Endothelial cell of umbilical vein (primary cell): ENCODE data around the gene SENP5.

Experiments
- CTCF ChIP-seq, 2 donors: IDR thresholded peaks; 1 replicate in 1 of 2; 2 replicates in 1 of 2; pipeline ENCODE4 v1.5.1; 2011; ENCODE audit warnings: low read length in 2 of 2, mild to moderate bottlenecking in 2 of 2, moderate library complexity in 2 of 2, control low read depth in 1 of 2, inconsistent platforms in 1 of 2, low read depth in 1 of 2; ENCODE audit not compliant: insufficient read depth in 1 of 2; ENCODE audit errors: extremely low read depth in 1 of 2
- POLR2AphosphoS5 ChIP-seq: IDR thresholded peaks from 2 replicates; pipeline ENCODE4 v1.6.1; 2012; ENCODE audit warnings: low read depth, mild to moderate bottlenecking, control low read depth, low read length, moderate library complexity; ENCODE audit not compliant: insufficient read depth

DNA sequence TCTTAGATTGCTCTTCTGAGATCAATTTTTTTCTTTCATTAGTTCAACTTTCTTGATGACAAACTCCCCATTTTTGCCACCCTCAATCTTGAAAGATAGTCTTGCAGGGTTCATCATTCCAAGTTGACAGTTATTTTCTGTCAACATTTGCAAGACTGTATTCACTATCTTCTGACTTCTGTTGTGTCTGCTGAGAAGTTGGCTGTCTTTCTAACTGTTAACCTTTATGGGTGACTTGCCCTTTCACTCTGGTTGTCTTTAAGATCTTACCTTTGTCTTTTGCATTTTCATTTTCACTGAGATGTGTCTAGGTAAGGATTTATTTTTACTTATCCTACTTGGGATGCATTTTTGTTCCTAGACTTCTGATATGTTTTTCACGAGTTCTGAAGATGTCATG lies 115.5 kb downstream of the SENP5 start:
- TF ChIP-seq CTCF (IDR thresholded peaks at IDR 0.05; ENCODE audit: extremely low read depth in 1 of 2, insufficient read depth in 1 of 2, low read depth in 1 of 2, low read length in 2 of 2) = no peak
- TF ChIP-seq POLR2AphosphoS5 = no peak
